Subcutaneous preadipocyte (primary cell): ENCODE measurements around the gene IFNA21. TPM values are rescaled to one million over a fixed set of nuclear protein-coding genes. Genes with fewer than 3 reads are reported as not detected.

Experiments
- small RNA-seq: library from RNA; depleted of rRNA; stranded (forward); fragments of <200 nt; gene quantifications from one replicate; pipeline ENCODE3, GENCODE V24; 2012
- total RNA-seq: library from RNA; depleted of rRNA; stranded (reverse); fragments of >200 nt; gene quantifications from 2 replicates; pipeline ENCODE4 v1.2.3, GENCODE V29; 2012

Gene IFNA21
- total RNA-seq = not detected in 2 replicates

GRCh38 chr9:21166560-21166959 lies at the start of gene IFNA21:
TSS of gene IFNA21 (minus strand) at chr9:21166660. CDS start at chr9:21166612, 48 bp downstream.

DNA sequence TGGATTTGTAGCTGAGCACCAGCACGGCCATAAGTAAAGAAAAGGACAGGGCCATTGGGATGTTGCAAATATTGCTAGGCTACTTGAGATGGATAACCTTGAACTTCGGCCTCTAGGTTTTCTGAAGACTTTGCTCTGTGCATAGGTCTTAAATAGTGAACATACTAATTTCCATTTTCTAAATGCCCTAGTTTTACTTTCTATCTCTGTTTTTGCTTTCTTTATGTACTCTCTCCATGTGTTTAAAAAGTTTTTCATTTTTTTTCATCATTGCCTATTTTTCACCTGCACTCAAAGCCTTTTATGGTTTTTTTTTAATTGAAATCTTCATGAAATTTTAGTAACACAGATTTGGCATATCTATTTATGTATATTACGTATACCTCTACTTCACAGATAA lies 40.6 kb upstream of the IFNA21 start, which contains the start of gene IFNA10:
TSS of gene IFNA10 (minus strand) at position 101 of the 400 bp plus-strand sequence. CDS start at position 55, 46 bp downstream.

DNA sequence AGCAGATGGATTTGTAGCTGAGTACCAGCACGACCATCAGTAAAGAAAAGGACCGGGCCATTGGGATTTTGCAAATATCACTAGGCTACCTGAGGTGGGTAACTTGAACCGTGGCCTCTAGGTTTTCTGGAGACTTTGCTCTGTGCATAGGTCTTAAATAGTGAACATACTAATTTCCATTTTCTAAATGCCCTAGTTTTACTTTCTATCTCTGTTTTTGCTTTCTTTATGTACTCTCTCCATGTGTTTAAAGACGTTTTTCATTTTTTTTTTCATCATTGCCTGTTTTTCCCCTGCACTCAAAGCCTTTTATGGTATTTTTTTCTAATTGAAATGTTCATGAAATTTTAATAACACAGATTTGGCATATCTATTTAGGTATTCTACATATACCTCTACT lies 35.6 kb upstream of the IFNA21 start, which contains the start of gene IFNA7:
TSS of gene IFNA7 (minus strand) at position 101 of the 400 bp plus-strand sequence. CDS start at position 61, 40 bp downstream.

DNA sequence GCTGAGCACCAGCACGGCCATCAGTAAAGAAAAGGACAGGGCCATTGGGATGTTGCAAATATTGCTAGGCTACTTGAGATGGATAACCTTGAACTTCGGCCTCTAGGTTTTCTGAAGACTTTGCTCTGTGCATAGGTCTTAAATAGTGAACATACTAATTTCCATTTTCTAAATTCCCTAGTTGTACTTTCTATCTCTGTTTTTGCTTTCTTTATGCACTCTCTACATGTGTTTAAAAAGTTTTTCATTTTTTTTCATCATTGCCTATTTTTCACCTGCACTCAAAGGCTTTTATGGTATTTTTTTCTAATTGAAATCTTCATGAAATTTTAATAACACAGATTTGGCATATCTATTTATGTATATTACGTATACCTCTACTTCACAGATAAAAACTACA lies 21.0 kb upstream of the IFNA21 start, which contains the start of gene IFNA4:
TSS of gene IFNA4 (minus strand) at position 101 of the 400 bp plus-strand sequence. CDS start at position 45, 56 bp downstream.

GRCh38 chr9:21141427-21141882 lies 25.0 kb downstream of the IFNA21 start, which contains the start of gene IFNW1:
TSS of gene IFNW1 (minus strand) at chr9:21141832. CDS start at chr9:21141570, 262 bp downstream.

Small RNA genes within 50 kb of the gene (small RNA-seq; reads per million reads assigned to genes)
- gene RF00019 = not detected

Other genes starting within 250 kb of the IFNA21 start
- 3.7 and 4.1 TPM in 2 replicates for gene HACD4, start 135.0 kb downstream of the IFNA21 start, total RNA-seq
- gene IFNB1, start 88.7 kb downstream of the IFNA21 start, total RNA-seq = not detected in 2 replicates
- gene IFNW1, start 24.8 kb downstream of the IFNA21 start, total RNA-seq = not detected in 2 replicates
- not detected in 2 replicates for gene IFNA4, start 20.9 kb upstream of the IFNA21 start, total RNA-seq
- not detected in 2 replicates for gene IFNA7, start 35.5 kb upstream of the IFNA21 start, total RNA-seq
- not detected in 2 replicates for gene IFNA10, start 40.5 kb upstream of the IFNA21 start, total RNA-seq
- gene IFNA16, start 50.7 kb upstream of the IFNA21 start, total RNA-seq = not detected in 2 replicates
- gene IFNA17, start 61.6 kb upstream of the IFNA21 start, total RNA-seq = not detected in 2 replicates
- not detected in 2 replicates for gene IFNA14, start 73.3 kb upstream of the IFNA21 start, total RNA-seq
- gene IFNA5, start 138.7 kb upstream of the IFNA21 start, total RNA-seq = not detected in 2 replicates
- gene KLHL9, start 168.7 kb upstream of the IFNA21 start, total RNA-seq = 30.1 and 39.7 TPM in 2 replicates
- gene IFNA6, start 184.2 kb upstream of the IFNA21 start, total RNA-seq = not detected in 2 replicates
- gene IFNA13, start 201.4 kb upstream of the IFNA21 start, total RNA-seq = not detected in 2 replicates
- gene IFNA2, start 218.7 kb upstream of the IFNA21 start, total RNA-seq = not detected in 2 replicates
- gene IFNA8, start 242.5 kb upstream of the IFNA21 start, total RNA-seq = not detected in 2 replicates